HG03196 (cell line): ENCODE data around the gene TYSND1.
"Not testable (repeated sequence)": the region's sequence is repeated elsewhere in the genome, so short reads cannot be mapped to it uniquely, and the experiment has no call there.

Experiments
- ATAC-seq: cut with Tn5 transposase; IDR thresholded peaks from one replicate; pipeline ENCODE4 v1.9.1; 2021; ENCODE audit not compliant: unreplicated experiment

Gene TYSND1

DNA sequence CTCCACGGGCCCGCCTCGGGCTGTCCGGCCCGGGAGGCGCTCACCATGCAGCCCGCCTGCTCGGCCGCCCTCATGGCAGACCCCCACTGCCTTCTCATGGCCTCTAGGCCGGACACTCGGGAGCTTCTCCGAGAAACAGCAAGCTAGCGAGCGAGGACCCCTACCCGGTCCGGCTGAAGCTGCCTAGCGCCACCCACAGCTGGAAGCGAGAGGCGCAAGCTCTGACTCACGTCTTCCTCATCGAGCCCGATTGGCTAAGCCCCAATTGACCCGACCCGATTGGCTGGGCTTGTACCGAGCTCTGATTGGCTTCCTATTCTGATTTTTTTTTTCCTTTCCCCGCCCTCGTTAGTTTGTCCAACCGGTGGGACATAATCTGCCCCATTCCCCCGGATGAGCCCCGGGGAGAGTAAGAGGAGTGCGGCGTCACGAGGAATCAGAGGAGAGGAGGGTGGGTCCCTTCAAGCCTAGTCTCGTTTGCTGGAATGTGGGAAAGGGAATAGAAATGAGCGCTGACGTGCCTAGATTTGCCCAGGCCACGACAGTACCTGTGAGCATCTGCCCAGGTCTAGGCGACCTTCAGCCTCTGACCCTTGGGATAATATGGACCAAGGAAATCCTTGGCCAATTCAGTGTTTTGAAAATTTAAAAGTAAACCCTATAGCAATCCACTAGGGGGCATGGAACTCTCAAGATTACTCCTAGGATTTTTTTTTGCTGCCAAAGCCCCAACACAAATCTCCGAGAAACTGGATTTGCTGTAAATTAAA, at the start of gene TYSND1:
Gene TYSND1 (minus strand): TSS at position 212 of the 770 bp plus-strand sequence. CDS start 114 bp downstream, at position 98.
- ATAC-seq, result peak; percentile 91

DNA sequence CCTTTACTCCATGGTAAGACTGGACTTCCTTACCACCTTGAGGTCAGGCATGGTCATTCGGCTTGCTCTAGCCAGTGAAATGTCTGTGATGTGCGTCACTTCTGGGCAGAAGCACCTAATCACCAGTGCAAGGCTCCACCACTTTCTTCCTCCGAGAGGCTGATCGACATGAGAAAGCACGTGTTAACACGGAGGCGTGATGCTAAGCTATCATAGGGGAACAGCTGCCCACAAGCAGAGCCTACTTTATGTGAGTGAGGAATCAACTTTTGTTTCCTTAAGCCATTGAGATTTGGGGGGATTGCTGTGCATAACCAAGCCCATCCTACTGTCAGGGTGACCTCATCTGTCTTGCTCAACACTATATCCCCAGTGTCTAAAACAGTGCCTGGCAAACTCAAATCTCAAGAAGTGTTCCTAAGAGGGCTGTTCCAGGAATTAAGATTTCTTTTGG, 46.9 kb upstream of the TYSND1 start:
- ATAC-seq, result no peak

GRCh38 chr10:70192326-70192968, 45.9 kb upstream of the TYSND1 start:
- ATAC-seq, result no peak

GRCh38 chr10:70191972-70192305, 45.4 kb upstream of the TYSND1 start:
- ATAC-seq, result no peak

DNA sequence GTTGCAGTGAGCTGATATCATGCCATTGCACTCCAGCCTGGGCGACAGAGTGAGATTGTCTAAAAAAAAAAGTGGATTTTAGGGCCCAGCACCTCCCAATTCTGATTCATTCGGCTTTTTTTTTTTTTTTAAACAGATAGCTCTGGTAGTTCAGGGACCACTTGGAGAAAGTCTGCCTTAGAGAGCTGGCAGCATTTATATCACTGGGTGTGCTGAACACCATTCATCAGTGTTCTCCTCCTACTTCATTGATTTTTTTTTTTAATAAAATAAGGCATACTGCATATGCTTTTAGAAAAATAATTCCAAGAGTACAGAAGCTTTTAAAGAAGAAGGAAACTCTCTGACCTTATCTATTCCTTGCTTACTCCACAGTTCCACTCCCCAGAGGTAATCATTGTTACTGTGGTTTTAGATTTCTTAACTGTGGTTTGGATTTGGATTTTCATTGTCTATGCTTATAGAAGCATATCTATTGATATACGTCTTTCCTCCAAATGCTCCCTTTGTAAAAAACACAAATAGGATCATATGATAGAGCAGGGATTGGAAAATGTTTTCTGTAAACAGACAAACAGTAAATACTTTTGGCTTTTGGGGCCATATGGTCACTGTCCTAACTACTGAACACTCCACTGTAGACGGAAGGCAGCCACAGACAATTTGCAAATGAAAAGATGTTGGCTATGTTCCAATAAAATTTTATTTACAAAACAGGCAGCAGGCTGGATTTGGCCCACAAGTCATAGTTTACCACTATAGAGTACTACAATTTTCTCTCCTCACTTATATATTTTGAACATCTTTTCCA, 44.9 kb upstream of the TYSND1 start:
- ATAC-seq, result no peak

GRCh38 chr10:70190581-70190980, 44.1 kb upstream of the TYSND1 start:
- no peak for ATAC-seq

DNA sequence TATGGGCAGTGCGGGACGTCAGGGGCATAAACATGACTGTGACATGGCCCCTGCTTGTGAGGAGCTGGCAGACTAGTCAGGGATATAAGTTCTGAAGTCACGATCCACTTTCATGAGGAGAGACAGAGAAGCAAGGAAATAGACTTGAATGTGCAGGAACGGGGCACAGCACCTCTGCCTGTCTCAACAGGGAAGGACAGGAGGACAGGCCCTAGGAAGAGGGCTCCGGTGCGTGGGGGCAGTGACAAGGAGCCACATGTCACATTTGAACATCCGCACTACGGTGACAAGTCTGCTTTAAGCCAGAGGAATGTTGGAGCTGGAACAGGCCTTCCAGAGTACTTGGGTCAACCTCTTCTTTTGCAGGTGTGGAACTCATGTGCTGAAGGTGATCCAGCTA, 43.6 kb upstream of the TYSND1 start:
- ATAC-seq, result no peak

GRCh38 chr10:70188768-70189167, 42.3 kb upstream of the TYSND1 start:
- no peak for ATAC-seq

DNA sequence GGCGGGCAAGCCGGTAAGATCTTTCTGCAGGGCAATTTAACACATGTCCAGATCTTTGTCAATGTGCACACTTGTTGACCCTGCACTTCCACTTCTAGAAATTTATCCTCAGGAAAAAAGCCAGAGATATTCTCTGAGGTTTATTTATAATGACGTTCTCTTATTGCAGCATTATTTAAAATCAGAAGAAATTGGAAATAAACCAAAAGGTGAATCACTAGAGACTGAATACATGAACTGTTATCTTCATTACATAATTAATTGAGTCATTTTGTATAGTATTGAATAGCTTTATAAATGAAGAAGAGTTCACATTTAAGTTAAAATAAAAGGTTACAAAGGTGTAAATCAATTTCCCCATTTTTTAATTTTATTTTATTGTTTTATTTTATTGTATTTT, 40.1 kb upstream of the TYSND1 start:
- no peak for ATAC-seq

- ATAC-seq, result no peak
Measured at GRCh38 chr10:70186090-70186489, 39.6 kb upstream of the TYSND1 start.

DNA sequence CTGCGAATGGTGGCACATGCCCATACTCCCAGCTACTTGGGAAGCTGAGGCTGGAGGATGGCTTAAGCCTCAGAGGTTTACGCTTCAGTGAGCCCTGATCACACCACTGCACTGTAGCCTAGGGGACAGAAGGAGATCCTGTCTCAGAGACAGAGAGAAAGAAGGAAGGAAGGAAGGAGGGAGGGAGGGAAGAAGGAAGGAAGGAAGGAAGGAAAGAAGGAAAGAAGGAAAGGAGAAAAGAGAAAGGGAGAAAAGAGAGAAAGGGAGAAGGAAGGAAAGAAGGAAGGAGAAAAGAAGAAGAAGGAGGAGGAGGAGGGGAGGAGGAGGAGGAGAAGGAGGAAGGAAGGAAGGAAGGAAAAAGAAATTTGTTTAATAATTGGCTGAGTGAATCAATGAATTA, 36.8 kb upstream of the TYSND1 start:
- no peak for ATAC-seq

- ATAC-seq, result not testable (repeated sequence)
Measured at GRCh38 chr10:70179209-70179608, 32.7 kb upstream of the TYSND1 start.

DNA sequence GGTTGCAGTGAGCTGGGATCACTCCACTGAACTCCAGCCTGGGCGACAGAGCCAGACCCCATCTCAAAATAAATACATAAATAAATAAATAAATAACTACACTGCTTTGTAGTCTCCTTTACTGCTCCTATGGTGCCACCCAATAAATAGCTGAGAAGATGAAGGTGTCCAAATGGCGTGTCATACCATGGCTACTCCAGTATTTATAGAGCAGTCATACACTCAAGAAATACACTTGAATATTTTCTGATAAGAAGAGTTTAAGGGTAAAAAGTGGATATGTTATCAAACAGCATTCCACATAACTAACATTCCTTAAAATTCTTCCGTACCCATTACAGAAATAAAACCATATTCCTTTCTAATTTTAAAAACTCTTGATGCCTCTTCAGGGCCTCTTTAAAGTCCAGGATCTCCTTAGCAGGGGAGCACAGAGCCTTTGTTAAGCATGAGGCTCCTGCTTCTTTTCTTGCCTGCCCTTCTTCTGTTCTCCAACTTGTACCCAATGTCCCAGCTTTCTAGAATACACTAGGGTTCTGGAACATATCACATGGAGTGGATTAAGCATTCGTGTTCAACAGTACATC, 31.7 kb upstream of the TYSND1 start:
- no peak for ATAC-seq

GRCh38 chr10:70176441-70176840, 29.9 kb upstream of the TYSND1 start:
- ATAC-seq, result no peak

GRCh38 chr10:70175516-70175915, 29.0 kb upstream of the TYSND1 start:
- no peak for ATAC-seq

GRCh38 chr10:70174058-70174741, 27.7 kb upstream of the TYSND1 start:
- ATAC-seq, result no peak

GRCh38 chr10:70169649-70170364, 23.3 kb upstream of the TYSND1 start:
- ATAC-seq, result peak; percentile 7

GRCh38 chr10:70169011-70169410, 22.5 kb upstream of the TYSND1 start:
- no peak for ATAC-seq

- ATAC-seq, result no peak
Measured at GRCh38 chr10:70167246-70167645, 20.7 kb upstream of the TYSND1 start.

DNA sequence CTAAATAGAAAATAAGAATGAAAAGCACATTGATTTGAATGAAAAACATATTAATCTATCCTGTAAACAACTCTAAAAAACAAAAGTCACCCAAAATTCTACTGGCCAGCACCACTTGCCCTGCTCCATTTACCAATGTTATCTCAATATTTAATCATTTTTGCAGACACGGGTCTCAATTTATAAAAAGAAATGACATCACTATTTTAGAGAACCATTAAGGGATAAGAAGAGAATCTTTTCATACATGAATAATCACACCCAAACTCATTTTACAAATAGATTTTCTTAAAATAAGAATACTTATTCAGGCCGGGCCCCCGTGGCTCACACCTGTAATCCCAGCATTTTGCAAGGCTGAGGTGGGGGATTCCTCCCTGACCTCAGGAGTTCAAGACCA, 19.9 kb upstream of the TYSND1 start:
- ATAC-seq, result no peak
